HL-60 (cell line): ENCODE measurements around the gene TRPC4AP.

Experiments
- DNase-seq, 2 experiments: peaks; one replicate each; pipeline ENCODE4 v3.0.0-alpha.2; 2010 to 2020; ENCODE audit warnings: low read depth in 1 of 2, low spot score in 1 of 2
- H3K27ac ChIP-seq: fragments of 250-450 bp; sonication (Bioruptor Pico); replicated peaks from 2 replicates; pipeline ENCODE4 v1.5.1; 2020; ENCODE audit warnings: mild to moderate bottlenecking, moderate library complexity
- H3K27me3 ChIP-seq: fragments of 250-450 bp; sonication (Bioruptor Pico); 2 replicates; pipeline ENCODE4 v1.5.1; 2021; ENCODE audit warnings: mild to moderate bottlenecking, moderate library complexity; ENCODE audit not compliant: insufficient read depth, poor library complexity, severe bottlenecking
- H3K4me3 ChIP-seq: replicated peaks from 2 replicates; pipeline ENCODE4 v1.5.1; 2011; ENCODE audit warnings: mild to moderate bottlenecking, control low read depth, low read length; ENCODE audit not compliant: insufficient read depth
- CTCF ChIP-seq: IDR thresholded peaks from one replicate; pipeline ENCODE4 v1.5.1; 2011; ENCODE audit warnings: low read length, control low read depth, inconsistent platforms; ENCODE audit not compliant: insufficient read depth
- GABPA ChIP-seq: IDR thresholded peaks from 2 replicates; pipeline ENCODE4 v1.6.1; 2012; ENCODE audit warnings: low read depth
- POLR2AphosphoS5 ChIP-seq: IDR thresholded peaks from 2 replicates; pipeline ENCODE4 v1.6.1; 2012; ENCODE audit warnings: low read depth
- REST ChIP-seq: IDR thresholded peaks from 2 replicates; pipeline ENCODE4 v1.6.1; 2012; ENCODE audit warnings: low read depth; ENCODE audit not compliant: insufficient replicate concordance
- SPI1 ChIP-seq: IDR thresholded peaks from 2 replicates; pipeline ENCODE4 v1.6.1; 2012; ENCODE audit warnings: low read depth, mild to moderate bottlenecking, borderline replicate concordance

Gene TRPC4AP

GRCh38 chr20:34968042-34968775 is 124.4 kb downstream of the TRPC4AP start:
- no peak overlapping the region for H3K4me3 ChIP-seq
- TF ChIP-seq SPI1 (no peak), REST (no peak), GABPA (no peak), CTCF (no peak), POLR2AphosphoS5 (no peak)
- no peak for DNase-seq
- no peaks in the 10 kb centered on the region for H3K27me3 ChIP-seq
- H3K27ac ChIP-seq, result no peak overlapping the region

GRCh38 chr20:34967421-34967820 is 125.2 kb downstream of the TRPC4AP start:
- TF ChIP-seq GABPA, result no peak
- TF ChIP-seq POLR2AphosphoS5, result no peak
- no peak for TF ChIP-seq SPI1
- no peak for TF ChIP-seq CTCF
- TF ChIP-seq REST, result no peak
- DNase-seq, result no peak

GRCh38 chr20:34965051-34965450 is 127.6 kb downstream of the TRPC4AP start:
- Histone ChIP-seq H3K27ac (no peak overlapping the region), H3K4me3 (no peak overlapping the region), H3K27me3 (no peaks in the 10 kb centered on the region)
- TF ChIP-seq SPI1 (no peak), CTCF (no peak), POLR2AphosphoS5 (no peak), REST (no peak), GABPA (no peak)
- no peak for DNase-seq

More at GRCh38 chr20:34967421-34967820, 125.2 kb downstream of the TRPC4AP start:
- Histone ChIP-seq H3K4me3 (no peak overlapping the region), H3K27ac (no peak overlapping the region), H3K27me3 (no peaks in the 10 kb centered on the region)
